ENCODE results near the gene METTL25. TPM values are rescaled to one million over a fixed set of nuclear protein-coding genes. Genes with fewer than 3 reads are reported as not detected.

Gene METTL25
- total RNA-seq, 2 donors from 2014 or later = 9.7 to 26.5 TPM

DNA sequence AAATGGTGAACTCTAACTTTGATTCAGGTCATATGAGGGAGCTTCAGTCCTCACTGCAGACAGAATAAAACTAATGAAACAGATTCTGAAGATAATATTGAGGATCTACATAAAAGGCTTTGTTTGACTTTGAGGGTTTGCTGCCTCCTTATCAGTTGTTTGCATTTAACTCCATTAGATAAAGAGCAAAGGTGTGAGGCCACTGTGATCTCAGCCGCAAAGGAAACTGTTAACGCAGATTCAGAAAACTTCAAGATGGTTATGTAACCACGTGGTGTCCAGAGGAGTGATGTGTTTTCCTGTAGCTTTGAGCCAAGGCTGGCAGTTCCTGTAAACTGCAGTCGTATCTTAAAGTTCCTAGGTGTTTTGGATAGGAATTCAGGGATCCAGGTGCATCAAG lies 67.8 kb downstream of the METTL25 start:
- Histone ChIP-seq H3K36me3 (no peaks in the 10 kb centered on the region), H3K4me1 (ENCODE audit: control insufficient read depth in 1 of 2, low read depth in 2 of 2) (no peaks in the 10 kb centered on the region), H3K4me3 (no peak overlapping the region), H3K27me3 (replicated peaks; ENCODE audit: insufficient read depth) (no peaks in the 10 kb centered on the region), H3K9me3 (no peaks in the 10 kb centered on the region), H3K27ac (no peak overlapping the region)
- ATAC-seq (ENCODE audit: insufficient number of reproducible peaks, low FRiP score, low read depth) (no peak), DNase-seq (ENCODE audit: low spot score) (no peak)
- TF ChIP-seq, protein P1, sequence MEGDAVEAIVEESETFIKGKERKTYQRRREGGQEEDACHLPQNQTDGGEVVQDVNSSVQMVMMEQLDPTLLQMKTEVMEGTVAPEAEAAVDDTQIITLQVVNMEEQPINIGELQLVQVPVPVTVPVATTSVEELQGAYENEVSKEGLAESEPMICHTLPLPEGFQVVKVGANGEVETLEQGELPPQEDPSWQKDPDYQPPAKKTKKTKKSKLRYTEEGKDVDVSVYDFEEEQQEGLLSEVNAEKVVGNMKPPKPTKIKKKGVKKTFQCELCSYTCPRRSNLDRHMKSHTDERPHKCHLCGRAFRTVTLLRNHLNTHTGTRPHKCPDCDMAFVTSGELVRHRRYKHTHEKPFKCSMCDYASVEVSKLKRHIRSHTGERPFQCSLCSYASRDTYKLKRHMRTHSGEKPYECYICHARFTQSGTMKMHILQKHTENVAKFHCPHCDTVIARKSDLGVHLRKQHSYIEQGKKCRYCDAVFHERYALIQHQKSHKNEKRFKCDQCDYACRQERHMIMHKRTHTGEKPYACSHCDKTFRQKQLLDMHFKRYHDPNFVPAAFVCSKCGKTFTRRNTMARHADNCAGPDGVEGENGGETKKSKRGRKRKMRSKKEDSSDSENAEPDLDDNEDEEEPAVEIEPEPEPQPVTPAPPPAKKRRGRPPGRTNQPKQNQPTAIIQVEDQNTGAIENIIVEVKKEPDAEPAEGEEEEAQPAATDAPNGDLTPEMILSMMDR (IDR thresholded peaks at IDR 0.05) = no peak

GRCh38 chr12:82426586-82426985 lies 68.3 kb downstream of the METTL25 start:
- DNase-seq (ENCODE audit: low spot score) = no peak
- no peaks in the 10 kb centered on the region for H3K4me1 ChIP-seq (ENCODE audit: control insufficient read depth in 1 of 2, low read depth in 2 of 2)

DNA sequence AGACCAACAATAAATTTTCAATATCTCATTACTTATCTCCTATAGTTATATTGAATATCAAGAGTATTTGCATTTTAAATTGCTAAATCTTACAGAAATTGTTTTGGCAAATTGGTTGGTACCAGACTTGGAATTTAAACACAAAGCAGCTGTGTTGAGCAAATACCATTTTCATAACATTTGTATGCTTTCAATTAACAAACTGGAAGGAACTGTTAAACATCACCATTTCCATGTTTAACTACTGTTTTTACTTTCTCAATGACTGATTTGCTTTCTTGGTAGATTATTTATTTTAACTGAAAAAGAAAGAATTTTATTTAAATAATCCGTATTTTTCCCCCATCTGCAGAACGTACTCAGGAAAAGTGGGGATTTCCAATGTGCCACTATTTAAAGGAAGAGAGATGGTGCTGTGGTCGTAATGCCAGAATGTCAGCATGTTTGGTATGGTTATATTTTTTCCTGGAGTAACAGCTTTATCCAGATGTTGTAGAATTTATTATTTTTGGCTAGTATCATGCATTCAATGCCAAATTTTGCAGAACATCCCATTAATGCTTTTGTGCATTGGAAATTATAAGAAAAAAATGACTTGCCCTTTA lies 72.3 kb downstream of the METTL25 start:
- no peak overlapping the region for H3K4me3 ChIP-seq
- no peak for ATAC-seq (ENCODE audit: insufficient number of reproducible peaks, low FRiP score, low read depth)

More at GRCh38 chr12:82426586-82426985, 68.3 kb downstream of the METTL25 start:
- no peaks in the 10 kb centered on the region for H3K36me3 ChIP-seq
- no peaks in the 10 kb centered on the region for H3K9me3 ChIP-seq
- ATAC-seq (ENCODE audit: insufficient number of reproducible peaks, low FRiP score, low read depth) = no peak
- no peak overlapping the region for H3K4me3 ChIP-seq
- H3K27me3 ChIP-seq (replicated peaks; ENCODE audit: insufficient read depth) = no peaks in the 10 kb centered on the region
- TF ChIP-seq, protein P1 (IDR thresholded peaks at IDR 0.05) = no peak
- no peak overlapping the region for H3K27ac ChIP-seq

GRCh38 chr12:82434392-82434911 lies 76.1 kb downstream of the METTL25 start:
- Histone ChIP-seq H3K36me3 (peaks cover 3% of the 10 kb centered on the region), H3K4me3 (no peak overlapping the region), H3K27me3 (replicated peaks; ENCODE audit: insufficient read depth) (no peaks in the 10 kb centered on the region), H3K9me3 (no peaks in the 10 kb centered on the region), H3K27ac (no peak overlapping the region), H3K4me1 (ENCODE audit: control insufficient read depth in 1 of 2, low read depth in 2 of 2) (no peaks in the 10 kb centered on the region)
- DNase-seq (ENCODE audit: low spot score) (no peak), ATAC-seq (ENCODE audit: insufficient number of reproducible peaks, low FRiP score, low read depth) (no peak)
- TF ChIP-seq, protein P1 (IDR thresholded peaks at IDR 0.05) = no peak

More for the DNA sequence above, 72.3 kb downstream of the METTL25 start:
- Histone ChIP-seq H3K9me3 (no peaks in the 10 kb centered on the region), H3K4me1 (ENCODE audit: control insufficient read depth in 1 of 2, low read depth in 2 of 2) (no peaks in the 10 kb centered on the region), H3K36me3 (peaks cover 3% of the 10 kb centered on the region), H3K27ac (no peak overlapping the region), H3K27me3 (replicated peaks; ENCODE audit: insufficient read depth) (no peaks in the 10 kb centered on the region)
- DNase-seq (ENCODE audit: low spot score) = no peak
- TF ChIP-seq, protein P1 (IDR thresholded peaks at IDR 0.05) = no peak

DNA sequence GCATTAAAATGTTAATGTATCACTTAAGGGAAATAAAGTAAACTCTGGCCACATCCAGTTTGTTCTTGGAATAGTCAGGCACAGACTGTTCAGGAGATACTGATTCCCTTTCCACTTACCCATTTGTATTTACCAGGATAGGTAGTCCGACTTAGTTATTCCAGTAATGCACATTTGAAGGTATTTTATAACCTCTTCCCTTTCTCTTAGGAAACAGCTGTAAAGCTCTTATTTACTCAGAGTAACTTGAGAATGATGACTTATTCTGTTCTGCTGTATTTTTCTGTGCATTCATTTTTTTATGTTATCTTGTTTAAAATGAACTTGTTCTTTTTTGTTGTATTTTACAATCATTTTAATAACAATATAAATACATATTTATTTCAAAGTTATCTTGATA lies 78.0 kb downstream of the METTL25 start:
- TF ChIP-seq, protein P1 (IDR thresholded peaks at IDR 0.05) = no peak
- no peak overlapping the region for H3K4me3 ChIP-seq

More for the DNA sequence above, 78.0 kb downstream of the METTL25 start:
- Histone ChIP-seq H3K9me3 (no peaks in the 10 kb centered on the region), H3K36me3 (peaks cover 3% of the 10 kb centered on the region), H3K27me3 (replicated peaks; ENCODE audit: insufficient read depth) (no peaks in the 10 kb centered on the region), H3K4me1 (ENCODE audit: control insufficient read depth in 1 of 2, low read depth in 2 of 2) (no peaks in the 10 kb centered on the region), H3K27ac (no peak overlapping the region)
- ATAC-seq (ENCODE audit: insufficient number of reproducible peaks, low FRiP score, low read depth) (no peak), DNase-seq (ENCODE audit: low spot score) (no peak)

Data from thoracic aorta (tissue), 2 donors.